Measurements from ENCODE around the gene NEBL. TPM values are rescaled to one million over a fixed set of nuclear protein-coding genes. Genes with fewer than 3 reads are reported as not detected.

Gene NEBL
- total RNA-seq, 4 donors from 2014 or later = 9.8 to 33.0 (median 16.4) TPM

- H3K27ac ChIP-seq = no peak overlapping the region
- TF ChIP-seq CTCF (IDR thresholded peaks at IDR 0.05) = no peak
- no peak for TF ChIP-seq POLR2A (IDR thresholded peaks at IDR 0.05)
- H3K4me1 ChIP-seq = no peaks in the 10 kb centered on the region
- H3K36me3 ChIP-seq = no peaks in the 10 kb centered on the region
- no peak overlapping the region for H3K4me3 ChIP-seq
- H3K27me3 ChIP-seq = no peaks in the 10 kb centered on the region
- DNase-seq = no peak
- peaks cover 0 to 2% (median 0%) of the 10 kb centered on the region in 4 donors for H3K9me3 ChIP-seq
Observed at GRCh38 chr10:20745556-20746375, 151.3 kb downstream of the NEBL start.

GRCh38 chr10:20744821-20745220 is 152.3 kb downstream of the NEBL start:
- no peak for DNase-seq
- Histone ChIP-seq H3K36me3 (no peaks in the 10 kb centered on the region), H3K27ac (no peak overlapping the region), H3K27me3 (no peaks in the 10 kb centered on the region), H3K9me3 (peaks cover 0 to 2% (median 0%) of the 10 kb centered on the region in 4 donors), H3K4me1 (no peaks in the 10 kb centered on the region), H3K4me3 (no peak overlapping the region)
- TF ChIP-seq POLR2A (IDR thresholded peaks at IDR 0.05) (no peak), CTCF (IDR thresholded peaks at IDR 0.05) (no peak)

GRCh38 chr10:20743942-20744341 is 153.2 kb downstream of the NEBL start:
- H3K4me1 ChIP-seq = no peaks in the 10 kb centered on the region
- H3K9me3 ChIP-seq = no peaks in the 10 kb centered on the region
- H3K27ac ChIP-seq = no peak overlapping the region
- H3K27me3 ChIP-seq = no peaks in the 10 kb centered on the region
- no peak overlapping the region for H3K4me3 ChIP-seq
- no peaks in the 10 kb centered on the region for H3K36me3 ChIP-seq
- TF ChIP-seq CTCF (IDR thresholded peaks at IDR 0.05) (no peak), POLR2A (IDR thresholded peaks at IDR 0.05) (no peak)
- no peak for DNase-seq

GRCh38 chr10:20742737-20743541 is 154.2 kb downstream of the NEBL start:
- H3K4me3 ChIP-seq = no peak overlapping the region
- H3K27me3 ChIP-seq = no peaks in the 10 kb centered on the region
- no peaks in the 10 kb centered on the region for H3K4me1 ChIP-seq
- H3K27ac ChIP-seq = no peak overlapping the region
- TF ChIP-seq POLR2A (IDR thresholded peaks at IDR 0.05) (no peak), CTCF (IDR thresholded peaks at IDR 0.05) (no peak)
- no peaks in the 10 kb centered on the region for H3K36me3 ChIP-seq
- DNase-seq = no peak
- no peaks in the 10 kb centered on the region for H3K9me3 ChIP-seq

- no peak overlapping the region for H3K27ac ChIP-seq
- DNase-seq = no peak
- H3K9me3 ChIP-seq = no peaks in the 10 kb centered on the region
- no peaks in the 10 kb centered on the region for H3K36me3 ChIP-seq
- no peaks in the 10 kb centered on the region for H3K4me1 ChIP-seq
- TF ChIP-seq CTCF (IDR thresholded peaks at IDR 0.05) = no peak
- no peak for TF ChIP-seq POLR2A (IDR thresholded peaks at IDR 0.05)
- no peaks in the 10 kb centered on the region for H3K27me3 ChIP-seq
- no peak overlapping the region for H3K4me3 ChIP-seq
Observed at GRCh38 chr10:20740120-20740519, 157.0 kb downstream of the NEBL start.
